Measurements from ENCODE around the gene SMDT1.
"Not testable (repeated sequence)": the region's sequence is repeated elsewhere in the genome, so short reads cannot be mapped to it uniquely, and the experiment has no call there.

The SMDT1 gene

DNA sequence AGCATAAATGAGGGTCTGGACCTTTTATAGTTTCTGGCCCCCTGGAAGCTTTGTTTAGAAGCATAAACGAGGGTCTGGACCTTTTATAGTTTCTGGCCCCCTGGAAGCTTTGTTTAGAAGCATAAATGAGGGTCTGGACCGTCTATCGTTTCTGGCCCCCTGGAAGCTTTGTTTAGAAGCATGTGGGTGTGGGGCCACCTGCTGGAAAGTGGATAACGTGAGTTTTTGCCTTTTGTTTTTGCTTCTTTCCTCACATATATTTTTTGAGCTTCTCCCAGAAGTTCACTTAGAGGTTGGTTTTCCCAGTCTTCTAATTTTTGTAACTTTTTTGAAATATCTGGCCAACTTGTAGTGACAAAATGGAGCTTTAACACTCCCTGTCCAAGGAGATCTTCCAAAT is 33.3 kb downstream of the SMDT1 start:
- not testable (repeated sequence) for H3K4me3 ChIP-seq (ENCODE audit: control insufficient read depth, low read depth, low read length); DNase-seq (ENCODE audit: low read depth)
- TF ChIP-seq, protein P1, sequence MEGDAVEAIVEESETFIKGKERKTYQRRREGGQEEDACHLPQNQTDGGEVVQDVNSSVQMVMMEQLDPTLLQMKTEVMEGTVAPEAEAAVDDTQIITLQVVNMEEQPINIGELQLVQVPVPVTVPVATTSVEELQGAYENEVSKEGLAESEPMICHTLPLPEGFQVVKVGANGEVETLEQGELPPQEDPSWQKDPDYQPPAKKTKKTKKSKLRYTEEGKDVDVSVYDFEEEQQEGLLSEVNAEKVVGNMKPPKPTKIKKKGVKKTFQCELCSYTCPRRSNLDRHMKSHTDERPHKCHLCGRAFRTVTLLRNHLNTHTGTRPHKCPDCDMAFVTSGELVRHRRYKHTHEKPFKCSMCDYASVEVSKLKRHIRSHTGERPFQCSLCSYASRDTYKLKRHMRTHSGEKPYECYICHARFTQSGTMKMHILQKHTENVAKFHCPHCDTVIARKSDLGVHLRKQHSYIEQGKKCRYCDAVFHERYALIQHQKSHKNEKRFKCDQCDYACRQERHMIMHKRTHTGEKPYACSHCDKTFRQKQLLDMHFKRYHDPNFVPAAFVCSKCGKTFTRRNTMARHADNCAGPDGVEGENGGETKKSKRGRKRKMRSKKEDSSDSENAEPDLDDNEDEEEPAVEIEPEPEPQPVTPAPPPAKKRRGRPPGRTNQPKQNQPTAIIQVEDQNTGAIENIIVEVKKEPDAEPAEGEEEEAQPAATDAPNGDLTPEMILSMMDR (IDR thresholded peaks at IDR 0.05; ENCODE audit: control insufficient read depth, insufficient read depth, low read depth, low read length, missing control alignments), result peak; percentile 20

DNA sequence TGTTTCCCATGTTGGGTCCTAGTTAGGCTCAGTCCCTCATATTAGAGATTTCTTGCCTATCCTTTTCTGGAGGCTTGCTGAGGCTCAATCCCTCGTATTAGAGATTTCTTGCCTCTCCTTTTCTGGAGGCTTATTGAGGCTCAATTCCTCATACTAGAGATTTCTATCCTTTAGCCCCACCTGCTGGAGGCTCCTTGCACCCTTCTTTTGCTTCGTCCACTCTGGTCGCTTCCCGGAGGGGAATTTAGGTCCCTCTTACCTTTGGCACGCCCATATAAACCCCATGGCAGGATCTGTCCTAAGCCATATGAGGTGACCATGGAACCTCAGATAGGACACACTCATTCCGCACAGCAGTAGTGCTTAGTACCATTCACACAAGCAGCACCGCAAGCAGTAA is 35.2 kb downstream of the SMDT1 start:
- no peak overlapping the region for H3K4me3 ChIP-seq (ENCODE audit: control insufficient read depth, low read depth, low read length)
- no peak for DNase-seq (ENCODE audit: low read depth)
- TF ChIP-seq, protein P1 (IDR thresholded peaks at IDR 0.05; ENCODE audit: control insufficient read depth, insufficient read depth, low read depth, low read length, missing control alignments), result peak; percentile 48

DNA sequence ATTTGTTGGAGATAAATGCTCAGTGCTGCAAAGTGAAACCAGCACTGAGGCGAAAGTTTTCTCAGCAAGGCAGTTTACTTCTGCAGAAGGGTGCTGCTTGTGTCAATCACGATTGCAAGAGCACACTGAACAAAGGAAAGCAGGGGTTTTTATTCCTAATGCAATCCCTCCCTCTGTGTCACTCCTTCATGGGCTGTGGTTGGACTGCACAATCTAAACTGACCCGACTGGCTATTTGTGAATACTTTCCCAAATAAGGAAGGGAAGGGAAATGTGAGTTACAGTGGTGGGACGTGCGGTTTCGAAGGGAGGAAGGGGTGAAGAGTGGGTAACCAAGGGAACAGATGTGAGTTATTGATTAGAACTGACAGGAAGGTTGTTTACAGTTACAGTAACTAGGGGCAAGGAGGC is 35.9 kb downstream of the SMDT1 start:
- not testable (repeated sequence) for H3K4me3 ChIP-seq (ENCODE audit: control insufficient read depth, low read depth, low read length); DNase-seq (ENCODE audit: low read depth)

DNA sequence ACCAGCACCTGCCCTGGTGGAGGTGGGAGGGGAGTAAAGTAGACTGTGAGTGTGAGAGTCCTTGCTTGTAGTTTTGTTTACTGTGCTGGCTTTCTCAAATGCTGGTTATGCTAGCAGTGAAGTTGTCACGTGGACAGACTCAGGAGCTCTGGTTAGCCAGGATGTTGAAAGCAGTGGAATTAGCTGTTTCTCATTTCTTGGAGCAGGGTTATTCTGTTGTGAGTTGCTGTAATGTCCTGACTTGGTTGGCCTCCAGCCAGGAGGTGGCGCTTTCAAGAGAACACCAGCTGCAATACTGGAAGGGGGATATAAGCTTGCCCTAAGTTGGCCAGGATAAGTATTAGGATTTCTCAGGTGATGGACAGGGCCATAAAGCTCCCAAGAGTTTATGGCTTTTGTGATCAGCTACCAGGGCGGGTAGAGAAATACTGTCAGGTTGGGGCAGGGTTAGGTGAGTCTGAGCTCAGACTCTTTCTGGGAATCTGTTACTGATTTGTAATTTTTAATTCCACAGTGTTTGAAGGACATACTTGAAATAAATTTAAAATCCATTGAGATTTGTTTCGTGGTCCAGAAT is 37.4 kb downstream of the SMDT1 start:
- TF ChIP-seq, protein P1 (IDR thresholded peaks at IDR 0.05; ENCODE audit: control insufficient read depth, insufficient read depth, low read depth, low read length, missing control alignments), result no peak
- DNase-seq (ENCODE audit: low read depth), result no peak
- no peak overlapping the region for H3K4me3 ChIP-seq (ENCODE audit: control insufficient read depth, low read depth, low read length)

DNA sequence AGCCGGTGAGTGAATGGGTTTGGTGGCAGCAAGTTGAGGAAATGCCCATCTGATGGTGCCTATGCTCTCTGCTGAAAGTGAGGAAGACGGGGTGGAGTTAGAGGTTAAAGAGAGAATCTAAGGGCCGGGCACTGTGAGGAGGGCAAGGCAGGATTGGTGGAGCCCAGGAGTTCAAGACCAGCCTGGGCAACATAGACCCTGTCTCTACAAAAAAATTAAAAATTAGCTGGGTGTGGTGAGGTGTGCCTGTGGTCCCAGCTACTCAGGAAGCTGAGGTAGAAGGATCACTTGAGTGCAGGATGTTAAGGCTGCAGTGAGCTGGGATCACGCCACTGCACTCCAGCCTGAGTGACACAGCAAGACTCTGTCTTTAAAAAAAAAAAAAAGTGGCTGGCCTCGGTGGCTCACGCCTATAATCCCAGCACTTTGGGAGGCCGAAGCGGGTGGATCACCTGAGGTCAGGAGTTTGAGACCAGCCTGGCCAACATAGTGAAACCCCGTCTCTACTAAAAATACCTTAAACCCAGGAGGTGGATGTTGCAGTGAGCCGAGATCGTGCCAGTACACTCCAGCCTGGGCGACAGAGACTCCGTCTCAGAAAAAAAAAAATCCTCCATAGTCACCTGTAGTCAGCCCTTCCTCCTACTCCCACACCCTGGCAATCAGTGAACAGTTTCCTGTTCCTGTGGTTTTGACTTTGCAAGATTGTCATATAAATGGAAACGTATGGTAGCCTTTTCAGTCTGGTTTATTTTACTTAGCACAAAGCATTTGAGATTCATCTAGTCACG is 40.9 kb downstream of the SMDT1 start:
- not testable (repeated sequence) for H3K4me3 ChIP-seq (ENCODE audit: control insufficient read depth, low read depth, low read length); DNase-seq (ENCODE audit: low read depth)

DNA sequence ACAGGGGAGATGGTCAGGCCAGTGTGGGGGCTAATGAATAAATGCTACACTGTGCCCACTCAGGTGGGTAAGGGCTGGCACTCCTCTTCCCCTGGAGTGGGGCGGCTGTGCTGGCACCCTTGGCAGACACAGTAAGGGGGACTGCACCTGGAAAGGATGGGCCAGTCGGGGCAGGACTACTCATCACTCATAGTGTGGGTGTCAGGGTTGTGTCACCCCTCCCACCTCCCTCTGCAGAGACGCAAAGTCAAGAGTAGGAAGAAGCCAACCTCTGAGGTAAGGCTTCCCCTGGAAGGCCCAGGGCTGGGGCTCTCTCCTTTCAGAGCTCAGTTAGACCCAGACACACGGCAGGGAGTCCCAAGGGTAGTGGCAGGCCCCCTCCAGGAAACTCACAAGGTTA is 44.0 kb downstream of the SMDT1 start:
- H3K4me3 ChIP-seq (ENCODE audit: control insufficient read depth, low read depth, low read length); DNase-seq (ENCODE audit: low read depth): not testable (repeated sequence)

DNA sequence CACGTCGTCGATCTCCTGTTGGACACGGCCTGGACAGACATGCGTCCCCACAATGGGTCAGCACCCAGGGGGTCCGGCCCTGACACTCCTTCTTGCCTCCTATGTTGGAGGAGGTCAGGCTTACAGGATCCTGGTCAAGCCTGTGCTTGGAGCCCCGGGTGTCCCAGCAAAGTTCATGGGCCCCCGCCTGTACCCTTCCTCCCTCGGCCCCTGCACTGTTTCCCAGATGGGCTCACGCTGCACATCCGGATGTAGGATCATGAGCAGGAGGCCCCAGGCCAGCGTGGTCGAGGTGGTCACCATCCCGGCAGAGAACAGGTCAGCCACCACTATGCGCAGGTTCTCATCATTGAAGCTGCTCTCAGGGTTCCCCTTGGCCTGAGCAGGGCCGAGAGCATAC is 48.1 kb downstream of the SMDT1 start:
- no peak overlapping the region for H3K4me3 ChIP-seq (ENCODE audit: control insufficient read depth, low read depth, low read length)
- TF ChIP-seq, protein P1 (IDR thresholded peaks at IDR 0.05; ENCODE audit: control insufficient read depth, insufficient read depth, low read depth, low read length, missing control alignments), result no peak
- DNase-seq (ENCODE audit: low read depth), result no peak

DNA sequence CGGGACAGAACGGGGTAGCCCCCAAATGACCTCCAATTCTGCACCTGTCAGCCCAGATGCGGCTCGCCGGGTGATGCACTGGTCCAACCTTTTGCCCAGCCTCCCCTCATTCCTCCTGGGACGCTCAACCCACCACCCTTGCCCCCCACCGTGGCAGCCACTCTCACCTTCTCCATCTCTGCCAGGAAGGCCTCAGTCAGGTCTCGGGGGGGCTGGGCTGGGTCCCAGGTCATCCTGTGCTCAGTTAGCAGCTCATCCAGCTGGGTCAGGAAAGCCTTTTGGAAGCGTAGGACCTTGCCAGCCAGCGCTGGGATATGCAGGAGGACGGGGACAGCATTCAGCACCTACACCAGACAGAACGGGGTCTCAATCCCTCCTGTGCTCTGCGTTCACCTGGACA is 48.5 kb downstream of the SMDT1 start:
- DNase-seq (ENCODE audit: low read depth); H3K4me3 ChIP-seq (ENCODE audit: control insufficient read depth, low read depth, low read length): not testable (repeated sequence)

DNA sequence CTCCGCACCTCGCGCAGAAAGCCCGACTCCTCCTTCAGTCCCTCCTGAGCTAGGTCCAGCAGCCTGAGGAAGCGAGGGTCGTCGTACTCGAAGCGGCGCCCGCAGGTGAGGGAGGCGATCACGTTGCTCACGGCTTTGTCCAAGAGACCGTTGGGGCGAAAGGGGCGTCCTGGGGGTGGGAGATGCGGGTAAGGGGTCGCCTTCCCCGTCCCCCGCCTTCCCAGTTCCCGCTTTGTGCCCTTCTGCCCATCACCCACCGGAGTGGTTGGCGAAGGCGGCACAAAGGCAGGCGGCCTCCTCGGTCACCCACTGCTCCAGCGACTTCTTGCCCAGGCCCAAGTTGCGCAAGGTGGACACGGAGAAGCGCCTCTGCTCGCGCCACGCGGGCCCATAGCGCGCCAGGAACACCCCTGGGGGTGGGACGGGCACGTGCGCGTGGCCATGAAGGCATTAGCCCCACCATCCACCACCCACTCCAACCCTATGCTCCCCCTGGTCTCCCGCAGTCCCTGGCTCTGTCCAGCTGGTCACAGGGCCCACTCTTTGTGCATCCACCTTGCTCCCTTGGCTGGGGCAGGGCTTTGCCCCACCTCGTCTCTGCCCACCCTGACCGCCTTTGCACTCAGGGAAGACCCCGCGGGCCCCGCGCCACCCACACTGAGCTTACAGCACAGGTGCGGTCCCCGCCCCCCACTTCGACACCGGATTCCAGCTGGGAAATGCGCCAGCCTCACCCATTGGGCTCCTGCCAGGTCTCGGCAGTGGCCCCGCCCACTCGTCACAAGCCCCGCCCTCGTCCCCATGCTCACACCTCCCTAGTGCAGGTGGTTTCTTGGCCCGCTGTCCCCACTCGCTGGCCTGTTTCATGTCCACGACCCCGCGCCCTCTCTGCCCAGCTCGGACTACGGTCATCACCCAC is 49.5 kb downstream of the SMDT1 start:
- DNase-seq (ENCODE audit: low read depth); H3K4me3 ChIP-seq (ENCODE audit: control insufficient read depth, low read depth, low read length): not testable (repeated sequence)

DNA sequence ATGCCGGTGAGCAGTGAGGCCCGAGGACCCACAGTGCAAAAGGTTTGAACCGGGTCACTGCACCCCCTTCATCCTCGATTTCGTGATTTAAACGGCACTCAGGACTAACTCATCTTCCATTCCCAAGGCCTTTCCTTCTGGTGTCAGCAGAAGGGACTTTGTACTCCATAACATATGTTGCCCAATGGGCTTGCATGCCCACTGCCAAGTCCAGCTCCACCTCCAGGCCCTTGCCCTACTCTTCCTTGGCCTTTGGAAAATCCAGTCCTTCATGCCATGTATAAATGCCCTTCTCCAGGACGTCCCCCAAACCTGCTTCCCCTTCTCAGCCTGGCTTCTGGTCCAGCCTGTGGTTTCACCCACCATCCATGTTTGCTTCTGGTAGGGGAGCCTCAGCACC is 50.7 kb downstream of the SMDT1 start:
- not testable (repeated sequence) for H3K4me3 ChIP-seq (ENCODE audit: control insufficient read depth, low read depth, low read length); DNase-seq (ENCODE audit: low read depth)

DNA sequence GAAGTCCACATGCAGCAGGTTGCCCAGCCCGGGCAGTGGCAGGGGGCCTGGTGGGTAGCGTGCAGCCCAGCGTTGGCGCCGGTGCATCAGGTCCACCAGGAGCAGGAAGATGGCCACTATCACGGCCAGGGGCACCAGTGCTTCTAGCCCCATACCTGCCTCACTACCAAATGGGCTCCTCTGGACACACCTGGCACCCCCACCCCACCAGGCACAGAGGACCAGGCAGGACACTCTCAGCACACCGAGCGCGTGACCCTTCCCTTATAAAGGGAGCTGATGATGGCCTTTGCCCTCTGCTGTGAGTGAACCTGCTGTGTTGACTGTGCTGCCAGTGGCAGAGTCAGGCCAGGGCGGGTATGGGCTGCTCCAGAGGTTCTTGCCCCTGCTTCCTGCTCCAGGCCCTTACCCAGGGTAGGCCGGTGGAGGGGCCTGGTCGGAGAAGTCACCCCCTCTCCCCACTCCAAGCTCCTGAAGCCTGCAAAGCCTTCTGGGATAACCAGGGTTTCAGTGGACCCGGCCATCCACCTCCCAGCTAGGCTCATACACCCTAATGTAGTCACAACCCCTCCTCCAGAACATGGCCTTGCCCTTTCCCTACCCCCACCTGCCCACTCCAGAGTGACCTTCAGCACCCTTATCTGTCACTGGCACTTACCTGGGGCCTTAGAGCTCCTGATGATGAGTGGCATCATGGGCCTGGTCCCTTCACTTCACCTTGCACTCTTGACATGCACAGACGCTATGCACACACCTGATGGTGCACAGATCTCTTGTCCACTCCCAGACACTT is 51.3 kb downstream of the SMDT1 start, which contains the start of gene CYP2D6:
TSS of gene CYP2D6 (minus strand) at position 172 of the 793 bp plus-strand sequence. CDS start at position 153, 19 bp downstream.
- H3K4me3 ChIP-seq (ENCODE audit: control insufficient read depth, low read depth, low read length); DNase-seq (ENCODE audit: low read depth): not testable (repeated sequence)

Data from AG09309 (cell line).